HepG2 (cell line): ENCODE data around the gene CD58. TPM values are rescaled to one million over a fixed set of nuclear protein-coding genes. Genes with fewer than 3 reads are reported as not detected.

Experiments used
- ATAC-seq: fragments of 200-7000 bp; cut with Tn5 transposase; 3 replicates; pipeline ENCODE4 v1.9.1; 2020; ENCODE audit warnings: mild to moderate bottlenecking, moderate library complexity
- BruUV-seq: library from RNA; stranded (reverse); fragments of 400-500 nt; replicated peaks from 2 replicates; lab custom pipeline; 2021; lab: Mats Ljungman, UMichigan
- CTCF ChIA-PET: fragments of 300-600 bp; formaldehyde crosslinking; extraction: SDS; loops from one replicate; lab custom pipeline; 2021; ENCODE audit warnings: low total read pairs, inconsistent platforms, low intra/inter-chr PET ratio; lab: Yijun Ruan, JAX
- POLR2A ChIA-PET: fragments of 350-600 bp; sonication (Branson Sonifier 250); formaldehyde crosslinking; loops from one replicate; lab custom pipeline; 2020; ENCODE audit warnings: antibody characterized with exemption, inconsistent platforms; lab: Yijun Ruan, JAX
- DNase-seq: peaks from one replicate; pipeline ENCODE4 v3.0.0-alpha.2; 2015; ENCODE audit warnings: low spot score
- FAIRE-seq: peaks from 3 replicates; lab custom pipeline; 2011; peaks lifted over from hg19 to GRCh38; lab: Jason Lieb, UNC
- H2AFZ ChIP-seq: one replicate; pipeline ENCODE4 v1.6.1; 2011; ENCODE audit warnings: low read length, inconsistent platforms
- H3K27ac ChIP-seq: fragments of 300-600 bp; 3 replicates; pipeline ENCODE4 v1.8.0; 2011; ENCODE audit warnings: mixed run types, mild to moderate bottlenecking, mixed read lengths, low read length, inconsistent platforms; ENCODE audit not compliant: insufficient read depth; ENCODE audit errors: extremely low read length
- H3K27me3 ChIP-seq, 2 experiments: fragments of 200-600 bp in 1 of 2; 2 replicates in 1 of 2; 3 replicates in 1 of 2; pipeline versions ENCODE4 v1.6.0 to v1.8.0; 2011; ENCODE audit warnings: low read length in 2 of 2, mild to moderate bottlenecking in 2 of 2, moderate library complexity in 2 of 2, inconsistent platforms in 1 of 2; ENCODE audit not compliant: insufficient read depth in 2 of 2, control insufficient read depth in 1 of 2
- H3K36me3 ChIP-seq, 2 experiments: fragments of 200-600 bp in 1 of 2; replicated peaks in 1 of 2; 2 replicates in 1 of 2; 3 replicates in 1 of 2; pipeline versions ENCODE4 v1.5.1 to v1.8.0; 2011; ENCODE audit warnings: low read length in 2 of 2, inconsistent platforms in 1 of 2; ENCODE audit not compliant: insufficient read depth in 2 of 2, control insufficient read depth in 1 of 2
- H3K4me1 ChIP-seq: 2 replicates; pipeline ENCODE4 v1.5.1; 2012; ENCODE audit warnings: low read length, inconsistent platforms; ENCODE audit not compliant: insufficient read depth
- H3K4me2 ChIP-seq: 2 replicates; pipeline ENCODE4 v1.6.0; 2011; ENCODE audit warnings: low read depth, low read length, inconsistent platforms
- H3K4me3 ChIP-seq, 3 experiments: fragments of 200-600 bp in 1 of 3; sonication (generic), shearing (Covaris generic) in 1 of 3; replicated peaks in 1 of 3; 2 replicates each; pipeline ENCODE4 v1.5.1; 2011 to 2016; ENCODE audit warnings: low read length in 3 of 3, inconsistent platforms in 2 of 3, low read depth in 2 of 3, mild to moderate bottlenecking in 2 of 3, control low read depth in 1 of 3, mixed read lengths in 1 of 3; ENCODE audit not compliant: insufficient read depth in 1 of 3
- H3K79me2 ChIP-seq: one replicate; pipeline ENCODE4 v1.6.1; 2011; ENCODE audit warnings: low read length, inconsistent platforms; ENCODE audit not compliant: insufficient read depth
- H3K9ac ChIP-seq: 2 replicates; pipeline ENCODE4 v1.6.0; 2011; ENCODE audit warnings: mild to moderate bottlenecking, low read depth, low read length, inconsistent platforms; ENCODE audit not compliant: insufficient read depth
- H3K9me3 ChIP-seq: 2 replicates; pipeline ENCODE4 v1.5.1; 2012; ENCODE audit warnings: mild to moderate bottlenecking, low read length
- H4K20me1 ChIP-seq: 2 replicates; pipeline ENCODE4 v1.6.0; 2011; ENCODE audit warnings: inconsistent platforms, mild to moderate bottlenecking, low read length, moderate library complexity; ENCODE audit not compliant: insufficient read depth
- FOSL2 ChIP-seq: sonication (generic); formaldehyde crosslinking; IDR thresholded peaks from 2 replicates; pipeline ENCODE4 v1.4.0; 2020; ENCODE audit warnings: missing genetic modification reagents
- MEIS1 ChIP-seq: sonication (generic); formaldehyde crosslinking; IDR thresholded peaks from 2 replicates; pipeline ENCODE4 v1.9.0; 2021; ENCODE audit warnings: mild to moderate bottlenecking, missing genetic modification reagents, moderate library complexity, borderline replicate concordance
- ZKSCAN1 ChIP-seq: fragments of 150-350 bp; IDR thresholded peaks from 2 replicates; pipeline ENCODE4 v1.6.1; 2014; ENCODE audit warnings: low read length
- ZNF749 ChIP-seq: sonication (generic); formaldehyde crosslinking; IDR thresholded peaks from 2 replicates; pipeline ENCODE4 v1.8.0; 2022; ENCODE audit warnings: mild to moderate bottlenecking, missing genetic modification reagents, moderate library complexity, borderline replicate concordance
- ZNF792 ChIP-seq: IDR thresholded peaks from 2 replicates; pipeline ENCODE4 v1.6.1; 2016
- WGBS: methylation state at CpG from one replicate; pipeline ENCODE4 v1.1.6; 2017; ENCODE audit warnings: low lambda C conversion rate; 5-methylcytosine and 5-hydroxymethylcytosine counted together
- in situ Hi-C: cut with HindIII; loops from 2 replicates; pipeline ENCODE4 v1.10.0; 2017; ENCODE audit warnings: low pct_unique_long_range_greater_than_20kb; ENCODE audit not compliant: extremely low pct_ligation_motif_present
- intact Hi-C: fragments of 100-400 bp; cut with micrococcal nuclease; formaldehyde crosslinking; loops from one replicate; pipeline ENCODE4 v1.10.0; 2022; ENCODE audit not compliant: unreplicated experiment
- polyA plus RNA-seq, 8 experiments: library from polyadenylated mRNA; depleted of rRNA in 3 of 8; stranded (reverse) in 7 of 8; unstranded in 1 of 8; fragments of >200 nt; fragmentation: Illumina TruSeq in 4 of 8; extraction: Trizol in 4 of 8; gene quantifications; 2 replicates each; pipeline versions ENCODE4 v1.2.1 to v1.2.3, GENCODE V29; 2011 to 2016; ENCODE audit warnings: low read depth in 4 of 8, missing spikeins in 1 of 8, mixed read lengths in 1 of 8; ENCODE audit not compliant: insufficient read depth in 1 of 8
- total RNA-seq, 5 experiments: library from RNA; depleted of rRNA; stranded (reverse); fragments of >200 nt; fragmentation: Illumina TruSeq; extraction: Trizol; gene quantifications; 2 replicates each; pipeline ENCODE4 v1.2.3, GENCODE V29; 2016; ENCODE audit warnings: low read depth in 1 of 5
- TF ChIP-seq, protein P1 (sequence below): sonication (generic); formaldehyde crosslinking; IDR thresholded peaks from 2 replicates; pipeline ENCODE4 v1.4.0; 2020; ENCODE audit warnings: missing genetic modification reagents, borderline replicate concordance
- TF ChIP-seq, protein P2 (sequence below): sonication (generic); formaldehyde crosslinking; IDR thresholded peaks from 2 replicates; pipeline ENCODE4 v1.8.1; 2023; ENCODE audit warnings: mild to moderate bottlenecking, moderate library complexity, missing genetic modification reagents

Gene CD58
- total and polyA plus RNA-seq, 2 of the 13 experiments (the other 11 are each of a cell fraction or from before 2014, with no cell fraction given), result 9.4 to 13.5 TPM

- TF ChIP-seq, protein P1, sequence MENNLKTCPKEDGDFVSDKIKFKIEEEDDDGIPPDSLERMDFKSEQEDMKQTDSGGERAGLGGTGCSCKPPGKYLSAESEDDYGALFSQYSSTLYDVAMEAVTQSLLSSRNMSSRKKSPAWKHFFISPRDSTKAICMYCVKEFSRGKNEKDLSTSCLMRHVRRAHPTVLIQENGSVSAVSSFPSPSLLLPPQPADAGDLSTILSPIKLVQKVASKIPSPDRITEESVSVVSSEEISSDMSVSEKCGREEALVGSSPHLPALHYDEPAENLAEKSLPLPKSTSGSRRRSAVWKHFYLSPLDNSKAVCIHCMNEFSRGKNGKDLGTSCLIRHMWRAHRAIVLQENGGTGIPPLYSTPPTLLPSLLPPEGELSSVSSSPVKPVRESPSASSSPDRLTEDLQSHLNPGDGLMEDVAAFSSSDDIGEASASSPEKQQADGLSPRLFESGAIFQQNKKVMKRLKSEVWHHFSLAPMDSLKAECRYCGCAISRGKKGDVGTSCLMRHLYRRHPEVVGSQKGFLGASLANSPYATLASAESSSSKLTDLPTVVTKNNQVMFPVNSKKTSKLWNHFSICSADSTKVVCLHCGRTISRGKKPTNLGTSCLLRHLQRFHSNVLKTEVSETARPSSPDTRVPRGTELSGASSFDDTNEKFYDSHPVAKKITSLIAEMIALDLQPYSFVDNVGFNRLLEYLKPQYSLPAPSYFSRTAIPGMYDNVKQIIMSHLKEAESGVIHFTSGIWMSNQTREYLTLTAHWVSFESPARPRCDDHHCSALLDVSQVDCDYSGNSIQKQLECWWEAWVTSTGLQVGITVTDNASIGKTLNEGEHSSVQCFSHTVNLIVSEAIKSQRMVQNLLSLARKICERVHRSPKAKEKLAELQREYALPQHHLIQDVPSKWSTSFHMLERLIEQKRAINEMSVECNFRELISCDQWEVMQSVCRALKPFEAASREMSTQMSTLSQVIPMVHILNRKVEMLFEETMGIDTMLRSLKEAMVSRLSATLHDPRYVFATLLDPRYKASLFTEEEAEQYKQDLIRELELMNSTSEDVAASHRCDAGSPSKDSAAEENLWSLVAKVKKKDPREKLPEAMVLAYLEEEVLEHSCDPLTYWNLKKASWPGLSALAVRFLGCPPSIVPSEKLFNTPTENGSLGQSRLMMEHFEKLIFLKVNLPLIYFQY (CRISPR knock-in tag), result no peak
- TF ChIP-seq ZNF792 (CRISPR knock-in tag) (no peak), MEIS1 (no peak), FOSL2 (CRISPR knock-in tag) (0 out of 2 replicates have a peak, but pooled peaks have one; percentile 19)
- TF ChIP-seq, all 625 proteins: peak for 2
Measured at GRCh38 chr1:116497656-116498055, 73.2 kb downstream of the CD58 start (continued).

DNA sequence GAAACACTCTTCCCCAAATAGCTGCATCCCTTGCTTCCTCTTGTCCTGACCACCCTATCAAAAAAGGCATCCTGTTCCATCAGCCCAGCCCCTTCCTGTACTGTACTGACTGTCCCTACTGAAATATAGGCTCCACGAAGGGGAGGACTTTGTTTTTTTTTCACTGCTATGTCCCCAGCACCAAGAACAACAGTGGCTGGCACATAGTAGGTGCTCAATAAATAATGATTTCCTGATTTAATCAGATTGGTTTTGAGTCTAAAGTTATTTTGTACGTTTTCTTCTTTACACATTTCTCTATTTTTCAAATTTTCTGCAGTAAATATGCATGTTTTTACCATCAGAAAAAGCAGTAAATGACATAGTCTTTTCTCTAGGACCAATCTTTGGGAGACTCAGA, 73.9 kb downstream of the CD58 start:
- 93% methylated on average over 2 of the region's 2 CpGs for WGBS
- H2AFZ ChIP-seq, result no peak overlapping the region
- ATAC-seq (no peak), FAIRE-seq (no peak), DNase-seq (no peak)
- no peak overlapping the region for H3K4me2 ChIP-seq
- H3K4me1 ChIP-seq, result peaks cover 74% of the 10 kb centered on the region
- no peak overlapping the region for H3K9ac ChIP-seq
- intact Hi-C loops (no loop called here), in situ Hi-C loops (loop anchor here (5.0 kb wide), 1 partner anchor 350 kb away; no protein-coding TSS in a partner anchor)
- H3K4me3 ChIP-seq, result no peak overlapping the region
- ChIA-PET POLR2A (interaction anchor here (0.6 to 1.4 kb wide), 8 partner anchors 11 to 179 kb away, joined by 3 to 8 read pairs (median 4); no protein-coding TSS in a partner anchor), CTCF (interaction anchor here (5.6 kb wide), 1 partner anchor 358 kb away, joined by 81 read pairs; no protein-coding TSS in a partner anchor)
- peaks cover 6 to 15% of the 10 kb centered on the region in 2 experiments; a peak in 3 of 5 replicates for H3K36me3 ChIP-seq
- H3K79me2 ChIP-seq, result peaks cover 29% of the 10 kb centered on the region
- BruUV-seq, result no TSS peak
- H3K27ac ChIP-seq, result peak overlapping the region; percentile 33
- no peaks in the 10 kb centered on the region for H3K27me3 ChIP-seq
- H4K20me1 ChIP-seq, result no peaks in the 10 kb centered on the region
- TF ChIP-seq, protein P2, sequence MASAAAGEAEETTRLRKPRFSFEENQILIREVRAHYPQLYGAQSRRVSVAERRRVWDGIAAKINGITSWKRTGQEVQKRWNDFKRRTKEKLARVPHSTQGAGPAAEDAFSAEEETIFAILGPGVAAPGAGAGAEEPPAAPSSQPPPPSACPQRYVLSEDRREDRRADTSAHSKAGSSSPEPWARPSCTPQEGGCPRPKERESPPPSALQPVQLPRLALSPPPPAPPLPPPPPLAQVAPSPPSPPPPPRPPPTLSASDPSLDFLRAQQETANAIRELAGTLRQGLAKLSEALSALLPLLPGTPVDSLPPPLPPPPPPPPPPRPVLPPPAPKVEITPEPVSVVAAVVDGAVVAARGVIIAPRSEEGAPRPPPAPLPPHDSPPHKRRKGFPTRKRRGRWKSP (CRISPR knock-in tag), result 0 out of 2 replicates have a peak, but pooled peaks have one; percentile 18
- TF ChIP-seq ZKSCAN1 (peak; percentile 74), ZNF749 (CRISPR knock-in tag) (no peak)
- H3K9me3 ChIP-seq, result no peaks in the 10 kb centered on the region
